PC-3 (cell line): ENCODE results near the gene GDPD5. TPM values are rescaled to one million over a fixed set of nuclear protein-coding genes. Genes with fewer than 3 reads are reported as not detected.

ENCODE experiments used
- ATAC-seq: fragments of 200-7000 bp; cut with Tn5 transposase; 2 replicates; pipeline ENCODE4 v1.9.1; 2020; ENCODE audit warnings: mild to moderate bottlenecking, moderate library complexity
- BruUV-seq: library from RNA; stranded (reverse); fragments of 400-500 nt; replicated peaks from 2 replicates; lab custom pipeline; 2021; lab: Mats Ljungman, UMichigan
- CTCF ChIA-PET: fragments of 300-600 bp; sonication (Branson Sonifier 250); formaldehyde crosslinking; loops from one replicate; lab custom pipeline; 2022; ENCODE audit warnings: antibody characterized with exemption; lab: Charles Lee
- POLR2A ChIA-PET: fragments of 300-600 bp; sonication (Branson Sonifier 250); formaldehyde crosslinking; loops from one replicate; lab custom pipeline; 2022; ENCODE audit warnings: antibody characterized with exemption; ENCODE audit not compliant: unreplicated experiment; lab: Charles Lee
- DNase-seq: peaks from one replicate; pipeline ENCODE4 v3.0.0-alpha.2; 2015
- H2AFZ ChIP-seq: fragments of 300-600 bp; sonication (generic); 2 replicates; pipeline ENCODE4 v1.6.0; 2016; ENCODE audit warnings: antibody characterized with exemption, low read length
- H3F3A ChIP-seq: fragments of 300-600 bp; sonication (generic); one replicate; pipeline ENCODE4 v1.6.0; 2017; ENCODE audit warnings: antibody characterized with exemption, low read length, control low read depth, mild to moderate bottlenecking; ENCODE audit not compliant: unreplicated experiment
- H3K27ac ChIP-seq: fragments of 300-600 bp; sonication (generic); 2 replicates; pipeline ENCODE4 v1.5.1; 2016; ENCODE audit warnings: mild to moderate bottlenecking, low read length
- H3K27me3 ChIP-seq: fragments of 300-600 bp; sonication (generic); 2 replicates; pipeline ENCODE4 v1.6.1; 2016; ENCODE audit warnings: low read length, mixed read lengths
- H3K36me3 ChIP-seq: fragments of 300-600 bp; sonication (generic); 2 replicates; pipeline ENCODE4 v1.6.1; 2016; ENCODE audit warnings: low read depth, mixed run types, low read length, mixed read lengths
- H3K4me1 ChIP-seq: fragments of 300-600 bp; sonication (generic); 2 replicates; pipeline ENCODE4 v1.5.1; 2016; ENCODE audit warnings: low read length; ENCODE audit not compliant: insufficient read depth
- H3K4me2 ChIP-seq: fragments of 300-600 bp; sonication (generic); 2 replicates; pipeline ENCODE4 v1.6.0; 2016; ENCODE audit warnings: low read length
- H3K4me3 ChIP-seq: fragments of 300-600 bp; sonication (generic); 2 replicates; pipeline ENCODE4 v1.5.1; 2016; ENCODE audit warnings: mild to moderate bottlenecking, low read length, mixed read lengths
- H3K79me2 ChIP-seq: fragments of 300-600 bp; sonication (generic); 2 replicates; pipeline ENCODE4 v1.6.1; 2017; ENCODE audit warnings: low read length, mixed read lengths
- H3K9ac ChIP-seq: fragments of 300-600 bp; sonication (generic); 2 replicates; pipeline ENCODE4 v1.6.0; 2016; ENCODE audit warnings: mild to moderate bottlenecking, low read length
- H3K9me2 ChIP-seq: fragments of 300-600 bp; sonication (generic); replicated peaks from 2 replicates; pipeline ENCODE4 v1.6.1; 2016; ENCODE audit warnings: mixed run types, low read length, mixed read lengths
- H3K9me3 ChIP-seq: fragments of 300-600 bp; sonication (generic); 2 replicates; pipeline ENCODE4 v1.6.1; 2016; ENCODE audit warnings: low read length, mixed read lengths
- H4K20me1 ChIP-seq: fragments of 300-600 bp; sonication (generic); 2 replicates; pipeline ENCODE4 v1.6.1; 2016; ENCODE audit warnings: low read length, mixed read lengths
- EZH2 ChIP-seq: fragments of 300-600 bp; sonication (generic); IDR thresholded peaks from one replicate; pipeline ENCODE4 v1.6.1; 2017; ENCODE audit warnings: antibody characterized with exemption, mild to moderate bottlenecking, low read length; ENCODE audit not compliant: unreplicated experiment
- EZH2phosphoT487 ChIP-seq: fragments of 300-600 bp; sonication (generic); IDR thresholded peaks from 2 replicates; pipeline ENCODE4 v1.6.1; 2018; ENCODE audit warnings: mild to moderate bottlenecking, antibody characterized with exemption, low read length, borderline replicate concordance
- intact Hi-C: fragments of 100-400 bp; cut with micrococcal nuclease; formaldehyde crosslinking; loops from 2 replicates; pipeline ENCODE4 v1.9.0; 2023
- total RNA-seq: library from RNA; depleted of rRNA; stranded (reverse); fragments of >200 nt; gene quantifications from 2 replicates; pipeline ENCODE4 v1.2.3, GENCODE V29; 2014
- TF ChIP-seq, protein P1 (sequence below): fragments of 300-600 bp; sonication (generic); conservative IDR thresholded peaks from 2 replicates; pipeline ENCODE4 v1.5.1; 2017; ENCODE audit warnings: antibody characterized with exemption, low read depth, mild to moderate bottlenecking, low read length

The GDPD5 gene
- total RNA-seq, 1 experiment from 2014 or later, result 21.4 TPM

DNA sequence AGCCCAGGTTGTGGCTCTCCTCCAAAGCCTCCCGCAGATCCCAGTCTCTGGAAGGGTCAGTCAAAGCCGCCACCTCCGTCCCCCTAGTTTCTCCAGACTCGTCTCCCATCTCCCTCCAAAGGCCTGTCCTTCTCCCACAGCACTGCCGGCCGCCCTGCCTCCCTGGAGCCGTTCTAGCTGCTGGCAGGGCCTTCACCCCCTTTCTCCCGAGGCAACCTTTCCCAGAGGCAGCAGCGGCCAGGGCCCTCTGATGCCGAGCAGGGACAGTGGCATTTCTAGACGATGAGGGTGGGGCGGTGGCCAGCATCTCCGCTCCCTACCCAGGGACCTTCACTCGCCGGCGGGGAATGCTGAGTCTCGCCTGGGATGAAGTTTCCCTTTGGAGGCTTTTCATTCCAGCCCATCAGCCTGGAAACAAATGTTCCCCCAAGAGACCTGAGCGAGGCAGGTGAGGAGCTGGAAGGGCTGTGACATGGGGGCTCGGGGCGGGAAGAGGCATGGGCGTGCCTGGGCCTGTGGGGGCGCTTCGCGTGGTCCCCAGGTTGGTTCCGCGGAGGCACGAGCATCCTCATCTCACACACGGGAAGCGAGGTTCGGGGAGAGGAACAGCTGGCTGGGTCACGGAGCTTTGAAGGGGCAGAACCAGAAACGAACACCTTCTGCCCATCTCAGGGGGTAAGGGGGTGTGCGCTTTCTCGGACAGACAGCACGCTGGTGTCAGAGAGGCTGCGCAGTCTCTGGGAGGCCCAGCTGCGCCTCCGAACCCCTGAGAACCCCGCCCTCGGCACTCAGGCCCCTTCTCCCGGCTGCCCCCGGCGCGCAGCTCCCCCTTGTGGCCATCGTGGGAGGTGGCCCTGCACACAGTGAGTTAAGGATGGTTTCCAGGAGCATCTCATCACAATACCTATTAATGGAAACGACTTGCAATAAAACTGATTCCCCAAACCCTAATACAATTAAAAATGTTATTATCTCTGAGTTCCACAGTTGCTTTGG is 74.6 kb downstream of the GDPD5 start:
- CTCF ChIA-PET, result no interaction called here
- no peak for TF ChIP-seq EZH2
- TF ChIP-seq, protein P1, sequence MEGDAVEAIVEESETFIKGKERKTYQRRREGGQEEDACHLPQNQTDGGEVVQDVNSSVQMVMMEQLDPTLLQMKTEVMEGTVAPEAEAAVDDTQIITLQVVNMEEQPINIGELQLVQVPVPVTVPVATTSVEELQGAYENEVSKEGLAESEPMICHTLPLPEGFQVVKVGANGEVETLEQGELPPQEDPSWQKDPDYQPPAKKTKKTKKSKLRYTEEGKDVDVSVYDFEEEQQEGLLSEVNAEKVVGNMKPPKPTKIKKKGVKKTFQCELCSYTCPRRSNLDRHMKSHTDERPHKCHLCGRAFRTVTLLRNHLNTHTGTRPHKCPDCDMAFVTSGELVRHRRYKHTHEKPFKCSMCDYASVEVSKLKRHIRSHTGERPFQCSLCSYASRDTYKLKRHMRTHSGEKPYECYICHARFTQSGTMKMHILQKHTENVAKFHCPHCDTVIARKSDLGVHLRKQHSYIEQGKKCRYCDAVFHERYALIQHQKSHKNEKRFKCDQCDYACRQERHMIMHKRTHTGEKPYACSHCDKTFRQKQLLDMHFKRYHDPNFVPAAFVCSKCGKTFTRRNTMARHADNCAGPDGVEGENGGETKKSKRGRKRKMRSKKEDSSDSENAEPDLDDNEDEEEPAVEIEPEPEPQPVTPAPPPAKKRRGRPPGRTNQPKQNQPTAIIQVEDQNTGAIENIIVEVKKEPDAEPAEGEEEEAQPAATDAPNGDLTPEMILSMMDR, result peak; percentile 96
- Histone ChIP-seq H3K4me1 (no peaks in the 10 kb centered on the region), H3K27me3 (no peaks in the 10 kb centered on the region), H3K36me3 (no peaks in the 10 kb centered on the region), H3K79me2 (no peaks in the 10 kb centered on the region), H3K4me2 (no peak overlapping the region), H3K27ac (no peak overlapping the region), H3F3A (no peaks in the 10 kb centered on the region), H4K20me1 (no peaks in the 10 kb centered on the region), H3K9ac (no peak overlapping the region), H3K4me3 (no peak overlapping the region), H3K9me3 (no peaks in the 10 kb centered on the region), H3K9me2 (no peaks in the 10 kb centered on the region), H2AFZ (no peak overlapping the region)
- POLR2A ChIA-PET, result no interaction called here
- DNase-seq (peak; percentile 37), ATAC-seq (no peak; the same call in 1 of the 2 replicates)
- no TSS peak for BruUV-seq
- intact Hi-C loops, result no loop called here

DNA sequence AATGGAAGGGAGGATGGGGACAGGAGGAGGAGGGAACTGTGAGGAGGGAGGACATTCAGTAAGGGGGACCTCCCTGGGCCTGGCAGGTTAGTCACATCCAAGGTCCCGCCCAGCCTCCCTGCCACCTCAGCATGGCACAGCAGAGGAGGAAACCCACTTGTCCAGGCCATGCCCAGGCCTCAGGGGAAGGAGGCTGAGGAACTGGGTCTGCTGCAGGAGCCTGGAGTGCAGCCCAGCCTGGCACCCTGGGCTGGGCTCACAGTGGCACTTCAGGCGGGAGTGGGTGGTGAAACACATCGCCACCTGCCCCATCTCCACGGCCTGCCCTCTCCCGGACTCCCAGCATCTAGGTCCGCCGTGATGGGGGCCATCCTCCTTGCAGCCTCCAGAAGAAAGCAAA is 75.5 kb downstream of the GDPD5 start:
- Histone ChIP-seq H3K79me2 (no peaks in the 10 kb centered on the region), H3K4me2 (no peak overlapping the region), H3K27me3 (no peaks in the 10 kb centered on the region), H3K9ac (no peak overlapping the region), H3K9me2 (no peaks in the 10 kb centered on the region), H3K4me3 (no peak overlapping the region), H3K9me3 (no peaks in the 10 kb centered on the region), H2AFZ (no peak overlapping the region), H3K36me3 (no peaks in the 10 kb centered on the region), H3K27ac (no peak overlapping the region), H3F3A (no peaks in the 10 kb centered on the region), H3K4me1 (no peaks in the 10 kb centered on the region), H4K20me1 (no peaks in the 10 kb centered on the region)
- intact Hi-C loops, result no loop called here
- peak; percentile 45 for DNase-seq
- peak; percentile 47 for ATAC-seq
- no TSS peak for BruUV-seq
- TF ChIP-seq, protein P1, result no peak
- no peak for TF ChIP-seq EZH2
- no peak for TF ChIP-seq EZH2phosphoT487
- ChIA-PET CTCF (no interaction called here), POLR2A (no interaction called here)

GRCh38 chr11:75449776-75450175 is 76.0 kb downstream of the GDPD5 start:
- BruUV-seq, result no TSS peak
- no peaks in the 10 kb centered on the region for H3F3A ChIP-seq
- H3K79me2 ChIP-seq, result no peaks in the 10 kb centered on the region
- H3K27me3 ChIP-seq, result no peaks in the 10 kb centered on the region
- H3K4me3 ChIP-seq, result no peak overlapping the region
- no peak overlapping the region for H2AFZ ChIP-seq
- DNase-seq (no peak), ATAC-seq (no peak)
- H3K9me3 ChIP-seq, result no peaks in the 10 kb centered on the region
- CTCF ChIA-PET, result no interaction called here
- no peak overlapping the region for H3K9ac ChIP-seq
- no peaks in the 10 kb centered on the region for H3K36me3 ChIP-seq
- no peaks in the 10 kb centered on the region for H3K4me1 ChIP-seq
- H3K27ac ChIP-seq, result no peak overlapping the region
- no peaks in the 10 kb centered on the region for H3K9me2 ChIP-seq
- H3K4me2 ChIP-seq, result no peak overlapping the region
- H4K20me1 ChIP-seq, result no peaks in the 10 kb centered on the region
- no peak for TF ChIP-seq EZH2
- TF ChIP-seq, protein P1, result no peak
- TF ChIP-seq EZH2phosphoT487, result no peak
- POLR2A ChIA-PET, result no interaction called here
- intact Hi-C loops, result loop anchor here (5.0 kb wide), 1 partner anchor 48 kb away; no protein-coding TSS in a partner anchor
